Activated CD4-positive, alpha-beta T cell treated with anti-CD3 and anti-CD28 coated beads for 1 hour (primary cell): ENCODE results near the gene ZNF451.

ENCODE experiments used
- DNase-seq: peaks from one replicate; pipeline ENCODE4 v3.0.0-alpha.2; 2020

ZNF451 gene

GRCh38 chr6:57209030-57209429 lies 119.0 kb downstream of the ZNF451 start:
- DNase-seq, result no peak

- DNase-seq, result no peak
Measured at GRCh38 chr6:57210060-57210459, 120.1 kb downstream of the ZNF451 start.

- DNase-seq, result no peak
Measured at GRCh38 chr6:57215260-57215659, 125.3 kb downstream of the ZNF451 start.

GRCh38 chr6:57216235-57217101 lies 126.5 kb downstream of the ZNF451 start:
- DNase-seq, result no peak

- no peak for DNase-seq
Measured at GRCh38 chr6:57217270-57217669, 127.3 kb downstream of the ZNF451 start.
